Measurements from ENCODE around the gene RRAS2.
A peak's percentile ranks its signal among the peaks of the same experiment; 100 is the strongest.
"Not testable (repeated sequence)": the region's sequence is repeated elsewhere in the genome, so short reads cannot be mapped to it uniquely, and the experiment has no call there.

RRAS2 gene

DNA sequence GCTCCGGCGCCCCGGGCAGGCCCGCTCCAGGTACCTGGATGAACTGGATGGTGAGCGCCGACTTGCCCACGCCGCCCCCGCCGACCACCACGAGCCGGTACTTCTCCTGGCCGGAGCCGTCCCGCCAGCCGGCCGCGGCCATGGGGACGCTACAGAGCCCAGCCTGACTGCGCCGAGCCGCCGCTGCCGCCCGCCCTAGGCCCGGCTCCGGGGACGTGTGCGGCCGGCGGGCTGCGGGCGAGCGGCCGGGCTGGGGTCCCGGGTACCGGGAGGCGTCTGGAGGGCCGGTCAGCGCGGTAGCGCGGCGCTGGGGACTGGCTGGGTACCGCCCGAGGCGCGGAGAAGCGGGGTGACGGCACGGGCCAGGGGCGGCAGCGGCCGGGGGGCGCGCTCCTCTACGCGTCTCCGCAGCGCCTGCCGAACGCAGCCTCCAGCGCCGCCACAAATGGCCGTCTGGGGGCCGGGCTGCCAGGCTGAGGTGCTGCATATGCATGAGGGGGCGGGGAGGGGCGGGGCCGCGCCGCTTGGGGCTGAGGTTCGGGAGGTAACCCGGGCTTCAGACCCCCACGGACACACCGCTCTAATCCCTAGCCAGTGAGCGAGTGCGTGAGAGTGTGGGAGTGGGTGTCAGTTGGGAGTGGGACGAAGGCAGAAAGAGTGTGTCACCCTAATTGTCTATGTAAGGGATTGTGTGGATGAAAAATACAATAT, at the start of gene RRAS2:
Gene RRAS2 (minus strand): TSS at position 455 of the 711 bp plus-strand sequence. CDS start 313 bp downstream, at position 142.
- peak within 1 kb of the TSS; percentile 72 for H3K27ac ChIP-seq (ENCODE audit: poor library complexity, severe bottlenecking)
- H3K4me1 ChIP-seq (ENCODE audit: insufficient read depth, poor library complexity, severe bottlenecking), result peaks cover 6% of the 10 kb centered on the region
- no peak for TF ChIP-seq CTCF (IDR thresholded peaks at IDR 0.05; ENCODE audit: poor library complexity, severe bottlenecking)
- H3K4me3 ChIP-seq (ENCODE audit: severe bottlenecking), result peak within 1 kb of the TSS; percentile 99
- DNase-seq (ENCODE audit: low spot score) (peak; percentile 77), ATAC-seq (ENCODE audit: low read depth) (peak; percentile 84)
- no peaks in the 10 kb centered on the region for H3K27me3 ChIP-seq (ENCODE audit: insufficient read depth, poor library complexity, severe bottlenecking)
- no peaks in the 10 kb centered on the region for H3K9me3 ChIP-seq (ENCODE audit: severe bottlenecking)
- H3K36me3 ChIP-seq (ENCODE audit: low read depth), result peaks cover 5% of the 10 kb centered on the region

DNA sequence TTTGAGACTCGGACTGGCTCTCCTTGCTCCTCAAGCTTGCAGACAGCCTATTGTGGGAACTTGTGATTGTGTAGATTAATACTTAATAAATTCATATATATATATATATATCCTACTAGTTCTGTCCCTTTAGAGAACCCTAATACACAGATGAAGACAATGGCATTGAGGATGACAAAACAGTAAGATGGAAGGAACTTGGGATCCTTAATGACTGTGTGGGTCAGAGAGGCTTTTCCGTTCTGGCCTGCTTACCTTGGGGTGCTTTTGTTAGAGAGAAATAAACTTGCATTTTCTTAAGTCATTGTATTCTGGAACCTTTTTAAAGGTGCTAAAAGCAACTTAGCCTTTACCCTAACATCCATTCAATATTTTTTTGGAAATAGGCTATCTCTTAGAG, 49.6 kb upstream of the RRAS2 start:
- no peak for TF ChIP-seq CTCF (IDR thresholded peaks at IDR 0.05; ENCODE audit: poor library complexity, severe bottlenecking)
- Histone ChIP-seq H3K36me3 (ENCODE audit: low read depth) (no peaks in the 10 kb centered on the region), H3K4me1 (ENCODE audit: insufficient read depth, poor library complexity, severe bottlenecking) (peaks cover 38% of the 10 kb centered on the region), H3K9me3 (ENCODE audit: severe bottlenecking) (no peaks in the 10 kb centered on the region), H3K27ac (ENCODE audit: poor library complexity, severe bottlenecking) (no peak overlapping the region), H3K27me3 (ENCODE audit: insufficient read depth, poor library complexity, severe bottlenecking) (no peaks in the 10 kb centered on the region), H3K4me3 (ENCODE audit: severe bottlenecking) (no peak overlapping the region)
- DNase-seq (ENCODE audit: low spot score) (no peak), ATAC-seq (ENCODE audit: low read depth) (no peak)

GRCh38 chr11:14406116-14406515, 47.1 kb upstream of the RRAS2 start:
- not testable (repeated sequence) for H3K36me3 ChIP-seq (ENCODE audit: low read depth); H3K27me3 ChIP-seq (ENCODE audit: insufficient read depth, poor library complexity, severe bottlenecking); H3K27ac ChIP-seq (ENCODE audit: poor library complexity, severe bottlenecking); DNase-seq (ENCODE audit: low spot score); H3K4me3 ChIP-seq (ENCODE audit: severe bottlenecking); H3K9me3 ChIP-seq (ENCODE audit: severe bottlenecking)
- peak; percentile 78 for ATAC-seq (ENCODE audit: low read depth)
- H3K4me1 ChIP-seq (ENCODE audit: insufficient read depth, poor library complexity, severe bottlenecking), result peaks cover 18% of the 10 kb centered on the region

DNA sequence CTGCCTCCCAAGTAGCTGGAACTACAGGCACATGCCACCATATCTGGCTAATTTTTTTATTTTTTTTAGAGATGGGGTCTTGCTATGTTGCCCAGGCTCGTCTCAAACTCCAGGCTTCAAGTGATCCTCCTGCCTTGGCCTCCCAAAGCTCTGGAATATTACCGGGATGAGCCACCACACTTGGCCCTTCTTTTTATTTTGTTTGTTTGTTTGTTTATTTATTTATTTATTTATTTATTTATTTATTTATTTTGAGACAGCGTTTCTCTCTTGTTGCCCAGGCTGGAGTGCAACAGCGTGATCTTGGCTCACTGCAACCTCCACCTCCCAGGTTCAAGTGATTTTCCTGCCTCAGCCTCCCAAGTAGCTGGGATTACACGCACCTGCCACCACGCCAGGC, 44.5 kb upstream of the RRAS2 start:
- H3K4me3 ChIP-seq (ENCODE audit: severe bottlenecking); H3K36me3 ChIP-seq (ENCODE audit: low read depth); H3K9me3 ChIP-seq (ENCODE audit: severe bottlenecking); H3K27me3 ChIP-seq (ENCODE audit: insufficient read depth, poor library complexity, severe bottlenecking); DNase-seq (ENCODE audit: low spot score); H3K4me1 ChIP-seq (ENCODE audit: insufficient read depth, poor library complexity, severe bottlenecking); ATAC-seq (ENCODE audit: low read depth); H3K27ac ChIP-seq (ENCODE audit: poor library complexity, severe bottlenecking): not testable (repeated sequence)

GRCh38 chr11:14399087-14399486, 40.1 kb upstream of the RRAS2 start:
- Histone ChIP-seq H3K9me3 (ENCODE audit: severe bottlenecking) (no peaks in the 10 kb centered on the region), H3K4me3 (ENCODE audit: severe bottlenecking) (no peak overlapping the region), H3K27ac (ENCODE audit: poor library complexity, severe bottlenecking) (no peak overlapping the region), H3K4me1 (ENCODE audit: insufficient read depth, poor library complexity, severe bottlenecking) (peaks cover 3% of the 10 kb centered on the region), H3K27me3 (ENCODE audit: insufficient read depth, poor library complexity, severe bottlenecking) (no peaks in the 10 kb centered on the region), H3K36me3 (ENCODE audit: low read depth) (no peaks in the 10 kb centered on the region)
- DNase-seq (ENCODE audit: low spot score) (no peak), ATAC-seq (ENCODE audit: low read depth) (no peak)
- TF ChIP-seq CTCF (IDR thresholded peaks at IDR 0.05; ENCODE audit: poor library complexity, severe bottlenecking), result no peak

DNA sequence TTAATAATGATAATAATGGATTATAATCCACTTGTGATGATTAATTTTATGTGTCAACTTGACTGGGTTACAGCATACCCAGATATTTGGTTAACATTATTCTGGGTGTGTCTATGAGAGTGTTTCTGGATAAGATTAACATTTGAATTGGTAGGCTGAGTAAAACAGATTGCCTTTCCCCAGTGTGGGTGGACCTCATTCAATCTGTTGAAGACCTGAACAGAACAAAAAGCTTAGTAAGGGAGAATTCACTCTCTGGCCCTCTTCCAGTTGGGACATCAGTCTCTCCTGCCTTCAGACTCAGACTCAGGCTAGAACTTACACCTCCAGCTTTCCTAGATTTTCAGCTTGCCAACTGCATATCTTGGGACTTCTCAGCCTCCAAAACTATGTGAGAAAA, 37.3 kb upstream of the RRAS2 start:
- TF ChIP-seq CTCF (IDR thresholded peaks at IDR 0.05; ENCODE audit: poor library complexity, severe bottlenecking), result no peak
- Histone ChIP-seq H3K36me3 (ENCODE audit: low read depth) (no peaks in the 10 kb centered on the region), H3K4me1 (ENCODE audit: insufficient read depth, poor library complexity, severe bottlenecking) (peaks cover 3% of the 10 kb centered on the region), H3K27me3 (ENCODE audit: insufficient read depth, poor library complexity, severe bottlenecking) (no peaks in the 10 kb centered on the region), H3K4me3 (ENCODE audit: severe bottlenecking) (no peak overlapping the region), H3K27ac (ENCODE audit: poor library complexity, severe bottlenecking) (no peak overlapping the region), H3K9me3 (ENCODE audit: severe bottlenecking) (no peaks in the 10 kb centered on the region)
- ATAC-seq (ENCODE audit: low read depth), result no peak
- no peak for DNase-seq (ENCODE audit: low spot score)
